Measurements from ENCODE around the gene CT55.
"Not testable (repeated sequence)": the region's sequence is repeated elsewhere in the genome, so short reads cannot be mapped to it uniquely, and the experiment has no call there.

The CT55 gene

DNA sequence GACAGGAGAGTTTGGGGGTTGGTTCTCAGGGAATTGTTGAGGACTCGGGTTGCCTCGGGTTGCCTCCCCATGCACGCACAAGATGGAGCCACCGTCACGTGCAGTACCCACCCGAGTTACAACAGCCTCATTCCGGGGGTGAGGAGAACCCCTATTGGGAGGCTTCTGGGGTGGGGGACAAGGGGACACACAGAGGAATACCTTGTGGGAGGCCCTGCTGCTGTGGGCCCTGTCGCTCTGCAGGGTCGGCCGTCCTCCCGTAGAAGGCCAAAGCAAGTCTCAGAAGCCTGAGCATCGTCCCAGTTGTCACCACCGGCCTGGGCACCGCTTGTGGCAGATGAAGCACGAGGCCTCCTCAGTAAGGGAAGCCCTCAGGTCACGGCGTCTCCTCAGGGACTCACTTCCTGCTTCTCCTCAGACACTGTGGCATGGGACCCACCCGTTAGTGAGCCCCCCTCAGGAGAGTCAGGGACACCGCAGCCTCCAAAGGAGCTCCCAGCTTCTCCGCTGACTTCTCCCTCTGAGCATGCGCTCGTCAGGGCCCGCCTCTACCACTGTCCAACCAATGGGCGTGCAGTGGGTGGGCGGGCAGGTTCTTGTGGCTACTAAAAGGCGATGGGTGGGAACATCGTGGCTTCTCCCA is at the start of gene CT55:
TSS of gene CT55 (minus strand) at position 522 of the 643 bp plus-strand sequence. CDS start at position 295, 227 bp downstream.
- DNase-seq (ENCODE audit: low read depth) = no peak

DNA sequence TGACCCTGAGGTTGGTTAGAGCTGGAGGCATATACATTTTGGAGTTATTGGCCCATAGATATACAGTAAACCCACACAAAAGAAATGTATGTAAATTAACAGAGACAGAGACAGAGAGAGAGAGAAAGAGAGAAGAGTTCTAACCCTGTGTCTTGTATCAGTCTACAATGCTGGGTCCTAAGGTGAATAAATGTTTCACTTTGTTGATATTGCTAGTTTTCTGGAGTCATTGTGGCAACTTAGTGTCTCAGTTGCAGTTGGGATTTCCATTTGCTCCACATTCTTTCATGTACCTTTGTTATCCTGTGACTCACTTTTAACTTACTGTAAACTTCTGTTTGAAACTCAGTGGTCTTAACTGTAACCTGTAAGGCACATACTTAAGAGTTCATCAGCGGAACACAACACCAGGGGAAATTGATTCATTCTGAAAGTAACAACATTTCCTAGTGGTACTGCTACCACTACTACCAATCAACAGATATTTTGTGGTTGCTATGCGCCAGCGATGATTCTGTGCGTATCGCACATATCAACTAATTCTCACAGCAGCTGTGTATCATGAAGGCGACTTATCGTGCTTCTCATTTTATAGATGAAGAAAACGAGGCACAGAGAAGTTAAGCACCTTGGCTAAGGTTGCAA is 42.1 kb upstream of the CT55 start:
- DNase-seq (ENCODE audit: low read depth) = no peak

- DNase-seq (ENCODE audit: low read depth) = not testable (repeated sequence)
Measured at GRCh38 chrX:135206427-135206826, 35.2 kb upstream of the CT55 start.

GRCh38 chrX:135200297-135200696 is 29.1 kb upstream of the CT55 start:
- DNase-seq (ENCODE audit: low read depth) = no peak

- no peak for DNase-seq (ENCODE audit: low read depth)
Measured at GRCh38 chrX:135194684-135195083, 23.5 kb upstream of the CT55 start.

DNA sequence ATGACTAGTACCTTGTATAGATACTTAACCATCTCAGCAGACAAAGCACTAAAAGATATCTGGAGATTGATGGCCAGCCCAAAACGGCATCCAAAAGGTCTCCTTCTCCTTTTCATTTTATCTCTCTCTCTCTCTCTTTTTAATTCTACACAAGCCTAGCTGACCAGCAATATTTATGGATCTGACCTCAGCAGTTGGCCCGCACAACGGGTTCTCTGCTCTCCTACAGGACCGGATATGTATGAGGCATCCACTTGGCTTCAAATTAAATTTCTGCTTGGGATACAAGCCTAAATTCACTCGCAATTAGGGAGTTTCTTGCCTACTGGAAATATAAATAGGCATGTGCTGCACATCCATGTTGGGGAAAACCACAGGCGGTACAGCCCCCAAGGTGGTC is 22.5 kb upstream of the CT55 start:
- no peak for DNase-seq (ENCODE audit: low read depth)

DNA sequence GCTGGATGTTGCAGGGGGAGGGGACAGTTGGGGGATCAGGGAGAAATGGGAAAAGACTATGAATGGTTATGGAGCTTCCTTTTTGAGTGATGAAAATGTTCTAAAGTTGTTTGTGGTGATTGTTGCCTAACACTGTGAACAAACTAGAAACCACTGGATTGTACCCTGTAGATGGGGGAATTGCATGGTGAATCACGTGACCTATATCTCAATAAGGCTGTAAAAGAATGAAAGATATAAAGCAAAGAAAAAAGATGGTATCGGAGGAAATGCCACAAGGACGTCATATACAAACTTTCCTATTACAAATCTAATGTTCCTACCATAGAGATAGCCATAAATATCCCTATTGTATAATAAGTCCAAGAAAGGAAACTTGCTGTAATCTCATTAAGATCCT is 20.6 kb upstream of the CT55 start:
- no peak for DNase-seq (ENCODE audit: low read depth)

DNA sequence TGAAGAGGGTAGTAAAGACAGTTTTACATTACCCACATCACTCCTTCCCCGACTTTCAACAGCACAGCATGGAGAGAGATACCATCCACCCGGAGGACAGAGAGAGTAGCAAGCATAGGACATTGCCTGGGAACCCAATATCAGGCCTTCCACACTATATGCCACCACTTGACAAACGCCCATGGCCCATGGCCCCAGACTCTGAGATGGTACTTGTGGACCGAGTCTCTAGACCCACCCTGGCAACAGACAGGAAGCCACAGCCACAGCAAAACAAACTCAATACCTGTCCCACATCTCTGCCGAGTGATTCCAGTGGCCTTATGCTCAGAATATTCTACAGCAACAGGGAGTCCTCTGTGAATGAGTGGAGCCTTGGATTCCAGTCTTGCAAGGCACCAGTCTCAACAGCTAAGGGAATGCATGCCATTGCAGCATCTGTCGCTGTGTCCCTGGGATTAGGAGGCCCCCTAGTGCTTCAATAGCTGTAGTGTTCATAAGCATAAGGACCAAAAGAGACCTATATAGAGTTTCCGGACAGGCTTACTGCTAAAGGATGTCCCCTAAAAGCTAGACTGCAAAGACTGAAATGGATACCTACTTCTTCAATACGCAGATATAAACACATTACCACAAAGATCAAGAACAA is 14.7 kb upstream of the CT55 start:
- DNase-seq (ENCODE audit: low read depth) = no peak

DNA sequence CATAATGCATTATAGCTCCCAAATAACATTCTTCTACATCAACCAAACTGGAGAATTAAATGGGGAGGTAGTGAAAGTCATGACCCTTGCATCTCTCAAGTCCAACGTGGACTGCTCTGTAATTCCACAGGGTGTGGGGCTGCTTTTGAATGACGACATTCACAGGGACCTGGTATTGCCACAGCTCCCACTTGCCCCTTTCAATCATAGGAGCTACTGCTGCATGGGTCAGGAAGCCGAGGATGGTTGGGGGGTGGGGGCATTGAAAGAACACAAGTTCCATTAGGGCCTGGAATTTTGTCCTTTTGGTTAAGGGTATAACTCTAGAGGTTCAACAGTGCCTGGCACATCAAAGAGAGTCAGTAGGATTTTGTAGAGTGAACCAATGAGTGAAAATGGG is 7.4 kb upstream of the CT55 start:
- no peak for DNase-seq (ENCODE audit: low read depth)

DNA sequence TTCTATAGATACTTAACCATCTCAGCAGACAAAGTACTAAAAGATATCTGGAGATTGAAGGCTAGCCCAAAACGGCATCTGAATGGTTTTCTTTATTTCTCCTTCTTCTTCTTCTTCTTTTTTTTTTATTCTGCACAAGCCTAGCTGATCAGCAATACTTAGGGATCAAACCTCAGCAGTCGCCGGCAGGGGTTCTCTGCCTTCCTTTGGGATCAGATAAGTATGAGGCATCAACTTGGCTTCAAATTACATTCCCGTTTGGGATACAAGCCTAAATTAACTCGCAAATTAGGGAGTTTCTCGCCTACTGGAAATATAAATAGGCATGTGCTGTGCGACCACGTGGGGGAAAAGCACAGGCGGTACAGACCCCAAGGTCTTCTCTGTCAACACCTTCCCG is 730 bp downstream of the CT55 start:
- no peak for DNase-seq (ENCODE audit: low read depth)

DNA sequence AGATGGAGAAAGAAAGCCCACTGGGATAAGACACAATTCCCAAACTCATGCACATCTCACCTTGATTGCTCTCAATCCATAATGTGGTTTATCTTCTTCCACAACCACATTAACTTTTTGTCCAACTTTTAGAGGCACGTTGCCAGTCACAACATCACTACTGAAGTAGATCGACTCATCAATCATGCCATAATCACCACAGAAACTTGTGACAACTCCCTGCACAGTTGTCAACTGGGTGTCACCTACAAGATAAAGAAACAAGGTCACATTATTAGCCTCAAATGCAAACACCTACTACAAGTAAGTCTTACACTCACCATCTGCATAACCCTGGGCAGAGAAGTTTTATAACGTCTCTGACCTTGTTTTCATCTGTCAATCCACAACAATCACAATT is 1.7 kb downstream of the CT55 start:
- DNase-seq (ENCODE audit: low read depth) = not testable (repeated sequence)

DNA sequence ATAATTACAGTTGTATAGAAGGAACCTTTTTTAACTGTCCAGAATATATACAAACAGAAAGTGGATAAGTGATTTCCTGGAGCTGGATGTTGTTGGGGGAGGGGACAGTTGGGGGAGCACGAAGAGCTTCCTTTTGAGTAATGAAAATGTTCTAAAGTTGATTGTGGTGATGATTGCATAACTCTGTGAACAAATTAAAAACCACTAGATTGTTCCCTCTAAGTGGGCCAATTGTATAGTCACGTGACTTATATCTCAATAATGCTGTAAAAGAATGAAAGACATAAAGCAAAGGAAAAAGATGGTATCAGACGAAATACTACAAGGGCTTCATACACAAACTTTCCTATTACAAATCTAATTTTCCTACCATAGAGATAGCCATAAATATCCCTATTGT is 2.7 kb downstream of the CT55 start:
- DNase-seq (ENCODE audit: low read depth) = no peak

DNA sequence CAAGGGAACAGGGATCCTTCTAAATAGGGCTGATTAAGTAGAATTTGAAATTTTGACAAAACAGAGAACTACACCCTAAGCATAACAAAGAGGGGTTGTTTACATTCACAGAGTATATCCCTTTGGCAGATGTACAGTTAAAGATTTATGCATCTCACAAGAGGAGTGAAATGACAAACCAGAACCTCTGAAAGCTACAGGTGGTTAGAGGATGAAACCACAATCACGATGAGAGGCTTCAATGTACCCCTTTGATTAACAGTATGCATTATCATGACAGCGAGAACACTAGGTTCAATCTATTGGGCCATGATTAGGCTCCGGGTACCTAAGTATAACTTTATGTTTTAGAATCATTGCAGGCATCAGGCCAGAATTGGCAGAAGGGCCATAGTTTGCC is 16.5 kb downstream of the CT55 start:
- not testable (repeated sequence) for DNase-seq (ENCODE audit: low read depth)

DNA sequence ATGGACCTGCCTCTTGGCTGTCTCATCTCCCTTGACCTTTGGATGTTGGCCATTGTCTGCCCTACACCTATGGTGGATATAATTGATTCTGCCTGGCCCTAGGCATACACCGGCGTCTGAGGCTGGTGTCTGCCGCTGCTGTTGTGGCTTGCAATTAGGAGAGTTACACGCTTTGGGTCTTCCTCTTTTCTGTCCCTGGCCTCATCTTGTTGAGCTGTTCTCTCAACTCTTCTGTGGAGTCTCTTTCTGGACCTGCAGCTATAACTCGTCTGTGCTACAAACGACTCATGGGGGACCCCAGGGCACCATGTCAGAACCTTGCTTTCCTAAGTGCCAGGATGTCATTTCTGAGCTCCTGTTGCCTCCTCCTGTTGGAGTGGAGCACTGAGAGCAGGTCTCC is 45.1 kb downstream of the CT55 start:
- not testable (repeated sequence) for DNase-seq (ENCODE audit: low read depth)

DNA sequence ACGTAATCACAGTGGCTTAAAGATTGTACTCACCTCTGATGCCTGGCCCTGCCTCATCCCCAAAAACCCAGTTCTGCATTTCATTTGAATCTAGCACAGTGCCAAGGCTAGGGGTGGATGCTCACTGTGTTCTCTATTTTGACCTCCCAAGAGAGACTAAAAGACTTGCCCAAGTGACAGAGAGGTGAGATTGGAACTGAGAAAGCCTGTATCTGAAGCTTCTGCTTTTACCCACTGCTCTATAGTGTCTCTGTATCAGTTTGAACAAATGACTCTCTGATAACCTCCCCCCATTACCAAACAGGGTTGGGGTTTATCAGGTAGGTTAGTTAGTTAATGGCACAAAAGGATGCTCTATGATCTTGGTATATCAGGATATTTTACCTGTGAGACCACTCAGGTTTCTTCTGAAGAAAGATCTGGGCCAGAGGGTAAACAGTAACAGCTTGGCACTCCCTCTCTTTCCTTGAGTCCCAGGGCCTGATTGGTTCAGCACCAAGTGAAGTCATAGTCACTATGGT is 51.1 kb downstream of the CT55 start, which contains the start of gene ETDB:
TSS of gene ETDB (minus strand) at position 471 of the 521 bp plus-strand sequence. CDS start 1,265 bp downstream, outside the sequence.
- DNase-seq (ENCODE audit: low read depth) = not testable (repeated sequence)

DNA sequence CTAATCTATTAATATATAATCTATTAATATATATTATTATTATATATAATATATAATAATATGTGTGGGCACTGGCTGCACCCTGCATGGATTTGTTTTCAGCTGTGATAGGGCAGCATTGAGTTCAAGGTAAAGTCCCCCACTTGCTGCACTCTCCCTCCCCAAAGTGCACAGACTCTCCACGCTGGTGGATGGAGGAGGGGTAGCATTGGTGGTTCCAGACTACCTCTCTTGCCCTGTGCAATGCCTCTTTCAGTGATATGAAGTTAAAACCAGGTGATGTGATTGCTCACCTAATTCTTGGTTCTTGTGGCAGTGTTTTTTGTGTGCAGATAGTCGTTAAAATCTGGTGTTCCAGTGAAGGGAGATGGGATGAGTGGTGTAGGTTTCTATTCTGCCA is 55.1 kb downstream of the CT55 start:
- not testable (repeated sequence) for DNase-seq (ENCODE audit: low read depth)

GRCh38 chrX:135114392-135114791 is 56.8 kb downstream of the CT55 start:
- no peak for DNase-seq (ENCODE audit: low read depth)

DNA sequence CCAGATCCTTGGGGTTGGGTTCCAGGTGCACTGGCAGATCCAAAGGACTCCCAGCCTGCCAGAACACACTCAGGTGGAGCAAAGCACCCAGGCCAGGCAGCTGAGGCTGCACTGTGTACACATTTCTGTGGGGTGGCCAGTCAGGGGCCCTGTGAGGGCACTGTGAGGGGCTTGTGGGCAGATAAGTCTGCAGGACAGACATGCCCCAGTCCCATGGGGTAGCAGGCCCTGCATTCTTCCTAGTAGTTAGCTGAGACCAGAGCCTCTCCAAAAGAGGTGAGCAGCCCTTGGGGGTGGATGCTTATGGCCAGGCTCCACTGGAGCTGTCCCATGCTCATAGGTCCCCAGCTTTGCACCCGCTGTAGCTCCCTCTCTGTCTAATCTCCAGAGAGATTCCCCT is 58.5 kb downstream of the CT55 start:
- DNase-seq (ENCODE audit: low read depth) = no peak

DNA sequence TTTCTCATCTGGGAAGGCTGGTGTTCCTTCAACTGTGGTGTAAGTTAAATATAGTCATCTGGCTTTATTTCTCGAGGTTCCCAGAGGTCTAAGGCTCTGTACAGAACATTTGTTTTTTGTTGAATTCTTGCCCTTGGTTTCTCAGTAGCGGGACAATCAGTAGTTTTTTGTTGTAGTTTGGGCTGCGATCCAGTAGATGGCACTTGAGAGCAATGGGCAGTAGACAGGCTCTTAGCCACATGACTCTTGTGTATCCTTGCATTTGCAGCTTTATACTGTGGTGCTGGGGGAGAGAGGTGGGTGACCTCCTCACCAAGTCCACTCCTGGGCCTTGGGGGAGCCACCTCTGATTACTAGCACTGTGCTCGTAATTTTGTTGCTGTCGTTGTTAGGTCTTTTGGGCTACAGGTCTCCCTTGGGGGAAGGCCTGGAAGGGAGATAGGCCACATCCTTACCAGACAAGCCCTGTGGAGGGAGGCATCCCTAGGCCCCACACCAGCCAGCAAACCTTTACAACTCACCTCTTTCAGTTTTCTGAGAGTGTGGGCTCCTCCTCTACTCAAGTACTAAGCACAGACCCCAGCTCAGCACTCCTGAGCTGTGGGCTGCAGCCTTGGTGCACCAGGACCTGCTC is 59.0 kb downstream of the CT55 start:
- DNase-seq (ENCODE audit: low read depth) = no peak

DNA sequence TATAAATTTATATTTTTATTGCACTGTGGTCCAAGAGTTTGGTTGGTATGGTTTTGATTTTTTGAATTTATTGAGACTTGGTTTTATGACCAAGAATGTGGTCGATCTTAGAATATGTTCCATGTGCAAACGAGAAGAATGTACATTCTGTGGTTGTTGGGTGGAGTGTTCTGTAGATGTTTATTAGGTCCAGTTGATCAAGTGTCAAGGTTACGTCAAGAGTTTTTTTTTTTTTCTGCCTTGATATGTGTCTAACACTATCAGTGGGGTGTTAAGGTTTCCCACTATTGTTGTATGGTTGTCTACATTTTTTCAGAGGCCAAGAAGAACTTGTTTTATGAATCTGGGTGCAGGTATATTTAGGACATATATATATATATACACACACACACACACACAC is 61.6 kb downstream of the CT55 start:
- DNase-seq (ENCODE audit: low read depth) = no peak
